Measurements from ENCODE around the gene GLRX5.

Gene GLRX5

DNA sequence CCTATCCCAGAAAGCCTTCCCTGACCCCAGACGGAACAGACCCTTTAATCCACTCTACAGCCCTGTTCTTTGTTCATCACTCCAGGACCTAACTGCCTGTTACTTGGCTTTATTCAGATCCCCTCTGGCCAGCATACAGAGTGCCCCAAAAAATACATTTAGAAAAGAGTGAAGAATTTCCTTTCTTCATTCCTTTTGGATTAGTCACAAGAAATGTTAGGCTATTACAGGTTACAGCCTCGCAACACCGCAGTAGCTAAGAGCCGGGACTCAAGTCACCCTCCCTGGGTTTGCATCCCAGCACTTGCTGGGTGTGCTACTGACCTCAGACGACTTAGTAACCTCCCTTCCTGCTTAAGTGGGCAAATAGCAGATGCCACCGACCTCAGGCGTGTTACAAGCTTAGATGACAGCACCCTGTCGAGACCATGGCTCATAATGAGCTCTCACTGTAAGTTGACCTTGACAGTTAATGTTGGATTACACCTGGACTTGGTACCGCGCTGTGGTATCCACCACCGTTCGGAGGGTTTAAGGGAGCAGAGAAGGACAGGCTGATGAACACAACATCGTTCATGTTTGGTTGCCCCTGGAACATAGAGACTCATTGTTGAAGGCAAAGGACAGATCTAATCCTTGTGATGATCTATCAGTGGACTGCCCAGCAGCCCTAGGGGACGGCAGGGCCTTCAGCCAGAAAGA, 12.9 kb downstream of the GLRX5 start:
- no peak overlapping the region for H3K4me3 ChIP-seq (ENCODE audit: insufficient read depth, low read length, poor library complexity, severe bottlenecking)
- H3K4me2 ChIP-seq (ENCODE audit: low read depth, low read length, poor library complexity, severe bottlenecking) = no peak overlapping the region
- no peak overlapping the region for H3K9ac ChIP-seq (ENCODE audit: low read length)
- H4K20me1 ChIP-seq (ENCODE audit: low read depth, low read length) = no peaks in the 10 kb centered on the region
- H3K27ac ChIP-seq (ENCODE audit: low read depth, low read length) = no peak overlapping the region
- H3K27me3 ChIP-seq (ENCODE audit: low read length) = no peaks in the 10 kb centered on the region
- H3K79me2 ChIP-seq (ENCODE audit: insufficient read depth, low read length) = peaks cover 8% of the 10 kb centered on the region
- H2AFZ ChIP-seq (ENCODE audit: low read depth, low read length, severe bottlenecking) = no peak overlapping the region
- no peaks in the 10 kb centered on the region for H3K36me3 ChIP-seq (ENCODE audit: low read length)
- no peaks in the 10 kb centered on the region for H3F3A ChIP-seq (ENCODE audit: insufficient read depth)
- no peaks in the 10 kb centered on the region for H3K9me2 ChIP-seq (replicated peaks; ENCODE audit: insufficient read depth, low read length)
- TF ChIP-seq, protein P1, sequence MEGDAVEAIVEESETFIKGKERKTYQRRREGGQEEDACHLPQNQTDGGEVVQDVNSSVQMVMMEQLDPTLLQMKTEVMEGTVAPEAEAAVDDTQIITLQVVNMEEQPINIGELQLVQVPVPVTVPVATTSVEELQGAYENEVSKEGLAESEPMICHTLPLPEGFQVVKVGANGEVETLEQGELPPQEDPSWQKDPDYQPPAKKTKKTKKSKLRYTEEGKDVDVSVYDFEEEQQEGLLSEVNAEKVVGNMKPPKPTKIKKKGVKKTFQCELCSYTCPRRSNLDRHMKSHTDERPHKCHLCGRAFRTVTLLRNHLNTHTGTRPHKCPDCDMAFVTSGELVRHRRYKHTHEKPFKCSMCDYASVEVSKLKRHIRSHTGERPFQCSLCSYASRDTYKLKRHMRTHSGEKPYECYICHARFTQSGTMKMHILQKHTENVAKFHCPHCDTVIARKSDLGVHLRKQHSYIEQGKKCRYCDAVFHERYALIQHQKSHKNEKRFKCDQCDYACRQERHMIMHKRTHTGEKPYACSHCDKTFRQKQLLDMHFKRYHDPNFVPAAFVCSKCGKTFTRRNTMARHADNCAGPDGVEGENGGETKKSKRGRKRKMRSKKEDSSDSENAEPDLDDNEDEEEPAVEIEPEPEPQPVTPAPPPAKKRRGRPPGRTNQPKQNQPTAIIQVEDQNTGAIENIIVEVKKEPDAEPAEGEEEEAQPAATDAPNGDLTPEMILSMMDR (IDR thresholded peaks at IDR 0.05; ENCODE audit: insufficient read depth, low read length, poor library complexity, severe bottlenecking) = no peak
- no peak for TF ChIP-seq EZH2phosphoT487 (conservative IDR thresholded peaks at IDR 0.05; ENCODE audit: low read length)
- H3K9me3 ChIP-seq (ENCODE audit: insufficient read depth, low read length) = no peaks in the 10 kb centered on the region

DNA sequence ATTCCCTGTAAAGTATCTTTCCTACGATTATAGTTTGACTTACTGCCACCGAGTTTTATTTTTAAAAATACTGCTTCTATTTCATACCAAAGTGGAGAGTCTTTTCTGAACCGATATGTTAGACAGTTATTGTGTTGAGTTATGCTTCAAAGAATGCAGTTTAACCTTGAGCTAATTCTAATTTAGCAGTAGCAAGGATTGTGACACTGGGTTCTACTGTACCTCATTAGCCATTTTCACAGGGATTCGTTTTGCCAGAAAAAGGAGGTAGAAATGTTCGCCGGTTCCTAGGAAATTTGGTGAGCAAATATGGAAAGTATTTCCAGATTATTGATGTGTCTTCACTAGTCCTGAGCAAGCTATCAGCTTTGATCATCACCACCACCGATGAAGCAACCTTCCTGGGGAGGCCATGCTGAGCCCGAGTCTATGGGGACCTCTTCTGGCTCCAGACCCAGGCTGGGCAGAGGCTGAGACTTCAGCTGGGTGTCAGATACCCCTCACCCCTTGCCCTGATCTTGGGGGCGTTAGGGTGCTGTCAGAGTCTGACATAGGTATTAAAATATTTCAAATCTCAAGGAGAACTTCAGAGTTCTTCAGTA, 13.6 kb downstream of the GLRX5 start:
- no peak overlapping the region for H3K27ac ChIP-seq (ENCODE audit: low read depth, low read length)

DNA sequence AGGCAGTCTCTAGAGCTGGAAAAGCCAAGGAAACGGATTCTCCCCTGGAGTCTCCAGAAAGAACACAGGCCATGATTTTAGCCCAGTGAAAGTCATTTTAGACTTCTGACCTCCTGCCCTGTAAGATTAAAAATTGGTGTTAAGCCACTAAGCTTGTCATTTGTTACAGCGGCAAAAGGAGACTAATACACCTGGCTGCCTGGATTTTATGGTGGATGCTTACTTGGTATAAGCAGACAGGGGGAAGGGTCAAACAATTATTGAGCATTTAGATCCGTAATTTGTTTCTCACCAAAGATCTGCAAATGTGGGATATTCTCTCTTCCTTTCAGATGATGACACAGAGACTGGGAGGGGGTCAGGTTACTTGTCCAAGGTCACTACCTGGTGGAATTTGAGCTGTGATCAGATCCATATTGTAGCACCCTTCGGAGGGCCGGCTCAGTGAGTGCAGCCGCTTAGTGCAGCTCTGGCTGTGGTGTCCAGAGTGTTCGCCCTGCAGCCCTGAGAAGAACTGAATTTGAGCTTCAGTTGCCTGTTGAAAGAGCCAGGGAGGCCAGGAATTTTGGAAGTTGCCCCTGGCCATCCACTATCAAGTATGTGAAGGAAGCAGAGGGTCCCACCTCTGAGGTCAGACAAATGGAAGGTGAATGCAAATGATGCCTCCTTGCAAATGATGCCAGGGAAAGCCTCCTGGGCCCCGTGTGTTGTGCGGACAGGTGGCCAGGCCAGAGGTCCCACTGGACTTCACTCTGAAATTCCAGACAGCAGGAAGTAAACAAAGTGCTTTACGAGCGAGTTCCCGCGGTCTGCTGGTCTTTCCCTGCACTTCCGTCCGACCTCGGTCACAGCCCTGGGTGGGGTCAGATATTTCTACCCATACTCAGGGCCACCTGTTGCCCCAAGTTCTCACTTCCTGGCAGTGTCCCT, 15.1 kb downstream of the GLRX5 start:
- Histone ChIP-seq H2AFZ (ENCODE audit: low read depth, low read length, severe bottlenecking) (no peak overlapping the region), H3K27ac (ENCODE audit: low read depth, low read length) (no peak overlapping the region), H3F3A (ENCODE audit: insufficient read depth) (no peaks in the 10 kb centered on the region), H3K4me2 (ENCODE audit: low read depth, low read length, poor library complexity, severe bottlenecking) (no peak overlapping the region), H3K9ac (ENCODE audit: low read length) (no peak overlapping the region), H3K9me2 (replicated peaks; ENCODE audit: insufficient read depth, low read length) (no peaks in the 10 kb centered on the region), H3K79me2 (ENCODE audit: insufficient read depth, low read length) (no peaks in the 10 kb centered on the region), H3K36me3 (ENCODE audit: low read length) (no peaks in the 10 kb centered on the region), H4K20me1 (ENCODE audit: low read depth, low read length) (no peaks in the 10 kb centered on the region), H3K9me3 (ENCODE audit: insufficient read depth, low read length) (no peaks in the 10 kb centered on the region), H3K4me3 (ENCODE audit: insufficient read depth, low read length, poor library complexity, severe bottlenecking) (no peak overlapping the region), H3K27me3 (ENCODE audit: low read length) (no peaks in the 10 kb centered on the region)
- TF ChIP-seq, protein P1 (IDR thresholded peaks at IDR 0.05; ENCODE audit: insufficient read depth, low read length, poor library complexity, severe bottlenecking) = no peak
- no peak for TF ChIP-seq EZH2phosphoT487 (conservative IDR thresholded peaks at IDR 0.05; ENCODE audit: low read length)

More for the DNA sequence above, 13.6 kb downstream of the GLRX5 start:
- no peaks in the 10 kb centered on the region for H3K27me3 ChIP-seq (ENCODE audit: low read length)
- H3K4me2 ChIP-seq (ENCODE audit: low read depth, low read length, poor library complexity, severe bottlenecking) = no peak overlapping the region
- H3F3A ChIP-seq (ENCODE audit: insufficient read depth) = no peaks in the 10 kb centered on the region
- H3K9me3 ChIP-seq (ENCODE audit: insufficient read depth, low read length) = no peaks in the 10 kb centered on the region
- TF ChIP-seq EZH2phosphoT487 (conservative IDR thresholded peaks at IDR 0.05; ENCODE audit: low read length) = no peak
- TF ChIP-seq, protein P1 (IDR thresholded peaks at IDR 0.05; ENCODE audit: insufficient read depth, low read length, poor library complexity, severe bottlenecking) = no peak
- H3K9me2 ChIP-seq (replicated peaks; ENCODE audit: insufficient read depth, low read length) = no peaks in the 10 kb centered on the region
- no peak overlapping the region for H2AFZ ChIP-seq (ENCODE audit: low read depth, low read length, severe bottlenecking)
- no peak overlapping the region for H3K4me3 ChIP-seq (ENCODE audit: insufficient read depth, low read length, poor library complexity, severe bottlenecking)
- no peak overlapping the region for H3K9ac ChIP-seq (ENCODE audit: low read length)
- 0 out of 2 replicates have a peak, but pooled peaks cover 1% of the 10 kb centered on the region for H3K79me2 ChIP-seq (ENCODE audit: insufficient read depth, low read length)
- no peaks in the 10 kb centered on the region for H4K20me1 ChIP-seq (ENCODE audit: low read depth, low read length)
- no peaks in the 10 kb centered on the region for H3K36me3 ChIP-seq (ENCODE audit: low read length)
